Measurements from ENCODE around the gene EIF3I. TPM values are rescaled to one million over a fixed set of nuclear protein-coding genes. Genes with fewer than 3 reads are reported as not detected.

The EIF3I gene
- total RNA-seq, 6 donors from 2014 or later = 62.9 to 173 (median 109) TPM

DNA sequence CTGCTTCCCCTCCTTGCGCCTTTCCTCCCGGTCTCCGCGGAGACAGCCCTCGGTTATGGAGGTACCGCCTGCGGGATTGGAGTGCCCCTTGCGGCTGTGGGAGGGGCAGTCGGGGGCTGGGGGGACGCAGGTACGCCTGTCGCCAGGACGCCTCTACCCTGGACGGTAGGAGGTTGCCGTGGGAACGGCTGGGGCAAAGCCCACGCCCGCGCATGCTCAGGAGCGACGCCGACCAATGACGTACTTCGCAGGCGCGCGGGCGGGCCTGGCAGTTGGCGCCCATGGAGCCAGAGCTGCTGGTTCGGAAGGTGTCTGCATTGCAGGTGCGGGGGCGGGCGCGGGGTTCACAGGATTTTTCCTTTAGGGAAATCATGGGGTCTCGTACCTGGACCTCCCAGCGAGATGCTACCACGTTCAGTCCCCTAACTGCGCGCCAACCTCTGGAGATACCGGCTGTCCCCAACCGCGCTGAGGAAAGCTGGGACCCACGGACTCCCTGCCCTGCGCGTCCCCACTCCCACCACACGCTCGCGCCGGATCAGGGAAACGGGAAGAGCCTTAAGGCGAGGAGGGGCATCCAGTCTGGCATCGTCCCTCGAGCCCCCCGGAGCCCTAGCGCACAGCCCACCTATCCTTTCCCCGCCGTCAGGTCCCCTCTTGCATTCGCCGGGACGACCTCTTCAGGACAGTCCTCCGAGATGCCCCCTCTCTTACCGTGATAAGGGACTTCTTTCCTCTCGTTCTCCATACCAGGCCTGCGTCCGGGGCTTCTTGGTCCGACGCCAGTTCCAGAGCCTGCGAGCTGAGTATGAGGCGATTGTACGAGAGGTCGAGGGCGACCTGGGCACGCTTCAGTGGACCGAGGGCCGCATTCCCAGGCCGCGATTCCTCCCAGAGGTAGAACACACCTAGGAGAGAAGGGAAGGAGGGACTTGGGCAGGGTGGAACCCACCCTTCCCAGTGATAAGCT, 16.5 kb upstream of the EIF3I start, which contains the start of gene IQCC:
IQCC (plus strand) TSS at position 271 of the 970 bp plus-strand sequence; CDS start at position 282, 11 bp downstream.
- TF ChIP-seq EP300 (IDR thresholded peaks at IDR 0.05) = peak in 1 of 4 donors; percentile 18
- TF ChIP-seq POLR2AphosphoS5 (IDR thresholded peaks at IDR 0.05) = peak; percentile 68 to 84
- TF ChIP-seq, protein P1, sequence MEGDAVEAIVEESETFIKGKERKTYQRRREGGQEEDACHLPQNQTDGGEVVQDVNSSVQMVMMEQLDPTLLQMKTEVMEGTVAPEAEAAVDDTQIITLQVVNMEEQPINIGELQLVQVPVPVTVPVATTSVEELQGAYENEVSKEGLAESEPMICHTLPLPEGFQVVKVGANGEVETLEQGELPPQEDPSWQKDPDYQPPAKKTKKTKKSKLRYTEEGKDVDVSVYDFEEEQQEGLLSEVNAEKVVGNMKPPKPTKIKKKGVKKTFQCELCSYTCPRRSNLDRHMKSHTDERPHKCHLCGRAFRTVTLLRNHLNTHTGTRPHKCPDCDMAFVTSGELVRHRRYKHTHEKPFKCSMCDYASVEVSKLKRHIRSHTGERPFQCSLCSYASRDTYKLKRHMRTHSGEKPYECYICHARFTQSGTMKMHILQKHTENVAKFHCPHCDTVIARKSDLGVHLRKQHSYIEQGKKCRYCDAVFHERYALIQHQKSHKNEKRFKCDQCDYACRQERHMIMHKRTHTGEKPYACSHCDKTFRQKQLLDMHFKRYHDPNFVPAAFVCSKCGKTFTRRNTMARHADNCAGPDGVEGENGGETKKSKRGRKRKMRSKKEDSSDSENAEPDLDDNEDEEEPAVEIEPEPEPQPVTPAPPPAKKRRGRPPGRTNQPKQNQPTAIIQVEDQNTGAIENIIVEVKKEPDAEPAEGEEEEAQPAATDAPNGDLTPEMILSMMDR (IDR thresholded peaks at IDR 0.05) = peak in 1 of 6 experiments; percentile 17
- TF ChIP-seq POLR2A (IDR thresholded peaks at IDR 0.05) = peak in 3 of 4 donors; percentile 52 to 66 (median 56)
- Histone ChIP-seq H3K9me3 (no peaks in the 10 kb centered on the region), H3K4me3 (peak within 1 kb of the TSS; percentile 40 to 78 (median 68)), H3K27me3 (no peaks in the 10 kb centered on the region), H3K36me3 (no peaks in the 10 kb centered on the region), H3K4me1 (peaks cover 23 to 36% (median 28%) of the 10 kb centered on the region in 4 donors), H3K27ac (peak within 1 kb of the TSS in 3 of 4 donors; percentile 5 to 71 (median 68))
- ATAC-seq (ENCODE audit: low FRiP score in 2 of 2) (peak; percentile 90), DNase-seq (peak; percentile 90 to 97)
- 2 to 4% methylated on average over 24 to 50 of the region's 77 CpGs for WGBS, 2 donors

DNA sequence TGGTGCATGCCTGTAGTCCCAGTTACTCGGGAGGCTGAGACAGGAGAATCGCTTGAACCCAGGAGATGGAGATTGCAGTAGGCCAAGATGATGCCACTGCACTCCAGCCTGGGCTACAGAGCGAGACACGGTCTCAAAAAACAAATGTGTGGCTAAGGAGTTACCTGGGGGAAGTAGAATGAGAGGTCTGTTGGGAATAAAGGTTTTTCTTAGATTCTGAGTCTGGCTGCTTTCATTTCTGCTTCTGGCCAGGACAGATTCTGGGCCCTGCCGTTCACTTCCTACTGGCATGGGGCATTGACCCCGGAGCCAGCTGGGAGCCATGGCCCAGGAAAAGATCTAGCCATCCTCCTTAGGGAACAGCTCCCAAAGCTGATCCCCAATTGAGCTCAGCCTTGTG, 13.7 kb upstream of the EIF3I start:
- TF ChIP-seq EP300 (IDR thresholded peaks at IDR 0.05) = no peak
- TF ChIP-seq, protein P1 (IDR thresholded peaks at IDR 0.05) = no peak
- no peak for TF ChIP-seq POLR2A (IDR thresholded peaks at IDR 0.05)
- no peak for TF ChIP-seq POLR2AphosphoS5 (IDR thresholded peaks at IDR 0.05)
- H3K4me1 ChIP-seq = peaks cover 9 to 20% (median 14%) of the 10 kb centered on the region in 4 donors
- ATAC-seq (ENCODE audit: low FRiP score in 2 of 2) (no peak), DNase-seq (no peak)
- no peaks in the 10 kb centered on the region for H3K9me3 ChIP-seq
- no peaks in the 10 kb centered on the region for H3K36me3 ChIP-seq
- no peak overlapping the region for H3K4me3 ChIP-seq
- WGBS, 2 donors = 82 to 86% methylated on average over 6 of the region's 6 CpGs
- H3K27ac ChIP-seq = no peak overlapping the region
- no peaks in the 10 kb centered on the region for H3K27me3 ChIP-seq

DNA sequence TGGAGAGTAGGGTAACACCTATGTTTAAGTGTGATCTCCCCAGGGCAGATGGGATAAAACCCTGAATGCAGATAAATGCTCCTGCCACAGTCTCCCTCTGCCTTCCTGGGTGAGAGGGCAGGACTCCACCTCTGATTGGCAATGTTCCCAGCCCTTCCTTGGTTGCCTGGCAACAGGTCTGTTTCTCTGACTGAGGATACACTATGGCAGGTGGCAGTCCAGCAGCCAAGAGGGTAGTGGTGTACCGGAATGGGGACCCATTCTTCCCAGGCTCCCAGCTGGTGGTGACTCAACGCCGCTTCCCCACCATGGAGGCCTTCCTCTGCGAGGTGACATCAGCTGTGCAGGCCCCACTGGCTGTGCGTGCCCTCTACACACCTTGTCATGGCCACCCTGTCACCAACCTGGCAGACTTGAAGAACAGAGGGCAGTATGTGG, 13.3 kb upstream of the EIF3I start, which contains the start of gene DCDC2B:
DCDC2B (plus strand) TSS at position 199 of the 438 bp plus-strand sequence; CDS start at position 204, 5 bp downstream.
- no peaks in the 10 kb centered on the region for H3K27me3 ChIP-seq
- no peaks in the 10 kb centered on the region for H3K9me3 ChIP-seq
- H3K4me1 ChIP-seq = peaks cover 9 to 20% (median 14%) of the 10 kb centered on the region in 4 donors
- no peak within 1 kb of the TSS for H3K27ac ChIP-seq
- H3K4me3 ChIP-seq = no peak within 1 kb of the TSS
- 89 to 100% methylated on average over 1 to 5 of the region's 5 CpGs for WGBS, 2 donors
- peak in 1 of 2 donors; percentile 56 for DNase-seq
- TF ChIP-seq POLR2A (IDR thresholded peaks at IDR 0.05) (peak in 1 of 4 donors; percentile 15), EP300 (IDR thresholded peaks at IDR 0.05) (no peak)
- H3K36me3 ChIP-seq = peaks cover 0 to 3% (median 0%) of the 10 kb centered on the region in 4 donors
- ATAC-seq (ENCODE audit: low FRiP score in 2 of 2) = no peak

DNA sequence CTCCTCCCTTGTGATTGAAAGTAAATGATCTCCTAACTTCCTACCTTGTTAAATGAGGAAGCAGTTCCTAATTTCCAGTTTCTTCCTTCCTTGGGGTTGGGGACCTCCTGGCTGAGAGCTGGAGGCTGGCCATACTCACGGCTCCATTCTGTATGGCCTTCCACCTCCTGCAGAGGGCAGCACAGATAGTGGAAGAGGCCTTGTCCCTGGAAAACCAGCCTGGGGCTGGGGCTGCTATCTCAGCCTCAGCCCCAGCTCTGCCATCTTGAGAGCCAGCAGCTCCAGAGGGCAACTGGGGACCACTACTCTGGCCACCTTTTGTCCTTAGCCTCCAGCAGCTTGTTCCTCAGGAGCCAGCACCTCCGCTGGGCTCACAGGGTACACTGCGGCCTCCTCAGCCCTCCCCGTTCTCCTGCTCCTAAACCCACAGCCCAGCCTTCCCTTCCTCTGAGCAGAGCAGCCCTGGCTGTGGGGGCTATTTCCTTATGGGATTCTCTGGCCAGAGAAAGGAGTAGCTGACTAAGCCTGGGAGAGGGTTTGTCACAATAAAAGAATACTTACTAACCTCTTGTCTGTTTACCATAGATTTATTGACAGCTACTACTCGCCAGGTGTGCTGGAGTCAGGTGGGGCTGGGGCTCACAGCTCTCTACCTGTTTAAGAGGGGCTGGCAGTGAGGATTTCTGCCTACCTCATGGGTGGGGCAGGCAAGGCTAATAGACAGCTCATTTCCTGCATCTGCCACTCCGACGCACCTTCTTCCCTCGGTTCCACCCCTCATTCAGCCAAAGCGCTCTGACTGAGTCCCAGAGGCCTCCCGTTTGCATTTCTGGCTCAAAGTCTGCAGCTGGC, 6.4 kb upstream of the EIF3I start:
- peaks cover 6 to 44% (median 24%) of the 10 kb centered on the region in 4 donors for H3K36me3 ChIP-seq

More for the DNA sequence above, 6.4 kb upstream of the EIF3I start:
- ATAC-seq (ENCODE audit: low FRiP score in 2 of 2) = peak; percentile 81 to 82
- 73 to 93% methylated on average over 7 to 9 of the region's 10 CpGs for WGBS, 2 donors
- DNase-seq = peak in 1 of 2 donors; percentile 48
- Histone ChIP-seq H3K27ac (peak overlapping the region in 1 of 4 donors; percentile 15), H3K9me3 (no peaks in the 10 kb centered on the region), H3K4me3 (no peak overlapping the region), H3K27me3 (no peaks in the 10 kb centered on the region), H3K4me1 (peaks cover 2 to 14% (median 5%) of the 10 kb centered on the region in 4 donors)
- no peak for TF ChIP-seq POLR2AphosphoS5 (IDR thresholded peaks at IDR 0.05)
- TF ChIP-seq, protein P1 (IDR thresholded peaks at IDR 0.05) = peak; percentile 65 to 78 (median 72)

Measured in upper lobe of left lung (tissue), 6 donors.